WTC11 (cell line): ENCODE results near the gene CCDC57. TPM values are rescaled to one million over a fixed set of nuclear protein-coding genes. Genes with fewer than 3 reads are reported as not detected.

Source experiments
- ATAC-seq: fragments of 200-7000 bp; cut with Tn5 transposase; 2 replicates; pipeline ENCODE4 v1.10.0; 2021; ENCODE audit warnings: mild to moderate bottlenecking, moderate library complexity
- CTCF ChIA-PET: fragments of 300-600 bp; sonication (Branson Sonifier 250); formaldehyde crosslinking; loops from one replicate; lab custom pipeline; 2021; ENCODE audit warnings: antibody characterized with exemption; lab: Charles Lee
- POLR2A ChIA-PET: fragments of 350-600 bp; sonication (Branson Sonifier 250); formaldehyde crosslinking; loops from one replicate; lab custom pipeline; 2021; ENCODE audit warnings: antibody characterized with exemption; lab: Charles Lee
- DNase-seq: peaks from one replicate; pipeline ENCODE4 v3.0.0; 2021; ENCODE audit warnings: low spot score
- H3K27ac Mint-ChIP-seq: 2 replicates; pipeline ENCODE4 v1.8.0; 2021; ENCODE audit warnings: mixed read lengths
- H3K27me3 Mint-ChIP-seq: 2 replicates; pipeline ENCODE4 v1.8.0; 2021; ENCODE audit warnings: low read depth, mild to moderate bottlenecking, moderate library complexity, mixed read lengths
- H3K36me3 Mint-ChIP-seq: 2 replicates; pipeline ENCODE4 v1.8.0; 2021; ENCODE audit warnings: mixed read lengths
- H3K4me1 Mint-ChIP-seq: 2 replicates; pipeline ENCODE4 v1.8.0; 2022; ENCODE audit warnings: mixed read lengths
- H3K4me3 Mint-ChIP-seq: 2 replicates; pipeline ENCODE4 v1.8.0; 2021; ENCODE audit warnings: mild to moderate bottlenecking, moderate library complexity, mixed read lengths
- H3K9me3 Mint-ChIP-seq: 2 replicates; pipeline ENCODE4 v1.8.0; 2021; ENCODE audit warnings: mixed read lengths
- GRHL2 ChIP-seq: fragments of 250-450 bp; sonication (Bioruptor Pico); IDR thresholded peaks from 2 replicates; pipeline ENCODE4 v1.8.0; 2022; ENCODE audit warnings: mild to moderate bottlenecking, moderate library complexity; ENCODE audit not compliant: insufficient replicate concordance, severe bottlenecking
- IRF2 ChIP-seq: sonication (generic); formaldehyde crosslinking; IDR thresholded peaks from 2 replicates; pipeline ENCODE4 v1.8.0; 2022; ENCODE audit warnings: low read depth, missing genetic modification reagents, borderline replicate concordance
- KAT7 ChIP-seq: sonication (generic); formaldehyde crosslinking; IDR thresholded peaks from 2 replicates; pipeline ENCODE4 v1.8.1; 2023; ENCODE audit warnings: missing genetic modification reagents, mild to moderate bottlenecking, borderline replicate concordance
- NR3C1 ChIP-seq: sonication (generic); formaldehyde crosslinking; conservative IDR thresholded peaks from 2 replicates; pipeline ENCODE4 v1.8.1; 2023; ENCODE audit warnings: low read depth, mild to moderate bottlenecking, missing genetic modification reagents
- PRRX2 ChIP-seq: fragments of 250-450 bp; sonication (Bioruptor Pico); IDR thresholded peaks from 2 replicates; pipeline ENCODE4 v1.8.0; 2021; ENCODE audit warnings: mild to moderate bottlenecking
- SMAD3 ChIP-seq: sonication (generic); formaldehyde crosslinking; IDR thresholded peaks from 2 replicates; pipeline ENCODE4 v1.8.0; 2022; ENCODE audit warnings: missing genetic modification reagents, mild to moderate bottlenecking, borderline replicate concordance
- ZNF416 ChIP-seq: fragments of 250-450 bp; sonication (Bioruptor Pico); IDR thresholded peaks from 2 replicates; pipeline ENCODE4 v1.9.0; 2021; ENCODE audit warnings: mild to moderate bottlenecking, inconsistent platforms
- total RNA-seq: library from RNA; stranded (reverse); gene quantifications from 3 replicates; pipeline ENCODE4 v1.2.3, GENCODE V29; 2021
- TF ChIP-seq, protein P1 (sequence below): sonication (generic); formaldehyde crosslinking; IDR thresholded peaks from 2 replicates; pipeline ENCODE4 v1.8.1; 2023; ENCODE audit warnings: mild to moderate bottlenecking, missing genetic modification reagents, borderline replicate concordance
- TF ChIP-seq, protein P2 (sequence below): fragments of 250-450 bp; sonication (Bioruptor Pico); IDR thresholded peaks from 2 replicates; pipeline ENCODE4 v1.9.0; 2021; ENCODE audit warnings: moderate library complexity, mild to moderate bottlenecking, inconsistent platforms, borderline replicate concordance
- TF ChIP-seq, protein P3 (sequence below): sonication (generic); formaldehyde crosslinking; IDR thresholded peaks from 2 replicates; pipeline ENCODE4 v1.8.1; 2023; ENCODE audit warnings: mild to moderate bottlenecking, missing genetic modification reagents, moderate library complexity
- TF ChIP-seq, protein P4 (sequence below): sonication (generic); formaldehyde crosslinking; IDR thresholded peaks from 2 replicates; pipeline ENCODE4 v1.8.1; 2022; ENCODE audit warnings: mild to moderate bottlenecking, moderate library complexity, missing genetic modification reagents
- TF ChIP-seq, protein P5 (sequence below): sonication (generic); formaldehyde crosslinking; conservative IDR thresholded peaks from 2 replicates; pipeline ENCODE4 v1.8.1; 2023; ENCODE audit warnings: mild to moderate bottlenecking, low read depth, missing genetic modification reagents, moderate library complexity
- TF ChIP-seq, protein P6 (sequence below): sonication (generic); formaldehyde crosslinking; conservative IDR thresholded peaks from 2 replicates; pipeline ENCODE4 v1.8.1; 2022; ENCODE audit warnings: mild to moderate bottlenecking, missing genetic modification reagents
- TF ChIP-seq, protein P7 (sequence below): fragments of 250-450 bp; sonication (Bioruptor Pico); IDR thresholded peaks from 2 replicates; pipeline ENCODE4 v1.9.0; 2021; ENCODE audit warnings: mild to moderate bottlenecking
- TF ChIP-seq, protein P8 (sequence below): sonication (generic); formaldehyde crosslinking; IDR thresholded peaks from 2 replicates; pipeline ENCODE4 v1.8.0; 2022; ENCODE audit warnings: mild to moderate bottlenecking, missing genetic modification reagents

The CCDC57 gene
- total RNA-seq, 1 experiment from 2014 or later = 20.0 TPM

DNA sequence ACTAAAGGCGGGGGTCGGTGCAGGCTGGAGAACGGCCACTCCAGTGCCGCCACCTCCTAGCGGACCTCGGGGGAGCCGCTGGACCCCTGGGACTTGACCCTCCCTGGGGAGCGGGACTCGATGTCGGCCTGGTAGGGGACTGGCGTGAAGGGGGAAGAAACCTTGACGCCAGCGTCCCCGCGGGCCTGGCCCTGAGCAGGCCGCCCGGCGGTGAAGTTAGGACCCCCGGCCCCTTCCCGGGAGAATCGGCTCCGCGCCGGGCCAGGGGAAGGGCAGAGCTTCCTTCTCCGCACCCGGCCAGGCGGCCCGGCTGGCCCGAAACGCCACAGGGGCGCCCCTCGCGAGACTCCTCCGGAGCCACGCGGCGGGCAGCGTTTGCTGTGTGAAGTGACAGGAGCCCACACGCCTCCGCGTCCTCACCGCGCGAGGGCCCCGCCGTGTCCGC lies 147.4 kb downstream of the CCDC57 start (continued):
- TF ChIP-seq, protein P1, sequence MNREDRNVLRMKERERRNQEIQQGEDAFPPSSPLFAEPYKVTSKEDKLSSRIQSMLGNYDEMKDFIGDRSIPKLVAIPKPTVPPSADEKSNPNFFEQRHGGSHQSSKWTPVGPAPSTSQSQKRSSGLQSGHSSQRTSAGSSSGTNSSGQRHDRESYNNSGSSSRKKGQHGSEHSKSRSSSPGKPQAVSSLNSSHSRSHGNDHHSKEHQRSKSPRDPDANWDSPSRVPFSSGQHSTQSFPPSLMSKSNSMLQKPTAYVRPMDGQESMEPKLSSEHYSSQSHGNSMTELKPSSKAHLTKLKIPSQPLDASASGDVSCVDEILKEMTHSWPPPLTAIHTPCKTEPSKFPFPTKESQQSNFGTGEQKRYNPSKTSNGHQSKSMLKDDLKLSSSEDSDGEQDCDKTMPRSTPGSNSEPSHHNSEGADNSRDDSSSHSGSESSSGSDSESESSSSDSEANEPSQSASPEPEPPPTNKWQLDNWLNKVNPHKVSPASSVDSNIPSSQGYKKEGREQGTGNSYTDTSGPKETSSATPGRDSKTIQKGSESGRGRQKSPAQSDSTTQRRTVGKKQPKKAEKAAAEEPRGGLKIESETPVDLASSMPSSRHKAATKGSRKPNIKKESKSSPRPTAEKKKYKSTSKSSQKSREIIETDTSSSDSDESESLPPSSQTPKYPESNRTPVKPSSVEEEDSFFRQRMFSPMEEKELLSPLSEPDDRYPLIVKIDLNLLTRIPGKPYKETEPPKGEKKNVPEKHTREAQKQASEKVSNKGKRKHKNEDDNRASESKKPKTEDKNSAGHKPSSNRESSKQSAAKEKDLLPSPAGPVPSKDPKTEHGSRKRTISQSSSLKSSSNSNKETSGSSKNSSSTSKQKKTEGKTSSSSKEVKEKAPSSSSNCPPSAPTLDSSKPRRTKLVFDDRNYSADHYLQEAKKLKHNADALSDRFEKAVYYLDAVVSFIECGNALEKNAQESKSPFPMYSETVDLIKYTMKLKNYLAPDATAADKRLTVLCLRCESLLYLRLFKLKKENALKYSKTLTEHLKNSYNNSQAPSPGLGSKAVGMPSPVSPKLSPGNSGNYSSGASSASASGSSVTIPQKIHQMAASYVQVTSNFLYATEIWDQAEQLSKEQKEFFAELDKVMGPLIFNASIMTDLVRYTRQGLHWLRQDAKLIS = no peak
- TF ChIP-seq, protein P2, sequence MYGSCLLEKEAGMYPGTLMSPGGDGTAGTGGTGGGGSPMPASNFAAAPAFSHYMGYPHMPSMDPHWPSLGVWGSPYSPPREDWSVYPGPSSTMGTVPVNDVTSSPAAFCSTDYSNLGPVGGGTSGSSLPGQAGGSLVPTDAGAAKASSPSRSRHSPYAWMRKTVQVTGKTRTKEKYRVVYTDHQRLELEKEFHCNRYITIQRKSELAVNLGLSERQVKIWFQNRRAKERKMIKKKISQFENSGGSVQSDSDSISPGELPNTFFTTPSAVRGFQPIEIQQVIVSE = no peak
- TF ChIP-seq SMAD3 (CRISPR knock-in tag) = no peak

DNA sequence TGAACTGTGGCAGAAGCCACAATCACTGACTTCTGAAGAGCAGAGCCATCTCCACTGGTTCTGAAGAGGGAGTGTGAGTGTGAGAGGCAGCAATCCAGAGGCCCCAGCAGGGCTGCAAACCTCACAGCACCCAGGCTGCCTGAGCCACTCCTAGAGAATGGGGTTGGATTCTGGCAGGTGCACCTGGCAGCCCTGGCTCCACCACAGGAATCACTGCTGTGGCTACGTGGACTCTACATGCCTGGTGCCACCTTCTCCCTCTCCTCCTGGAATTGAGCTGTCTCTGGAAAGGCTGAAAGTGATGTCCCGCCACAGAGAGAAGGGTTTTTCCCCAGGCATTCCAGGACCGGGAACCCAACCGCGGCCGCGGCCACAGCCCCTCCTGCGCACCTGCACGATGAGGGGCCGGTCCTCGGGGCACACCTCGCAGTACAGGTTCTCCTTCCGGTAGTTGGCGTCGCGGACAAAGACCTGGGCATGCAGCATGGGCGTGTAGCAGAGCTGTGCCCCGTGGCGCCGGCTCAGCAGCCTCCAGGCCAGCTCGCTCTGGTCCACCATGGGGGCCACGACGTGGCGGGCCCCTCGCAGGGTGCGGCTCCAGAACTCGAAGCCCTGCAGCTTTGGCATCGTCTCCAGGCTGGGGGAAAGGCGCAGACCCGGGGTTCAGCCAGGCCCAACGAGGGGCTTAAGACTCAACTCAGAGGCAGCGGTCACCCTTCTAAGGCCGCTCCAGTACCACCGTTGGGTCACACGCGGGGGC lies 148.0 kb downstream of the CCDC57 start:
- Mint-ChIP-seq H3K27me3 (no peaks in the 10 kb centered on the region; the same call in 1 of the 2 replicates), H3K36me3 (peaks cover 3% of the 10 kb centered on the region; the same call in 1 of the 2 replicates), H3K4me1 (0 out of 2 replicates have a peak, but pooled peaks cover 2% of the 10 kb centered on the region), H3K9me3 (no peaks in the 10 kb centered on the region), H3K27ac (no peak overlapping the region), H3K4me3 (peak overlapping the region; percentile 67)
- ATAC-seq (no peak; the same call in 1 of the 2 replicates), DNase-seq (no peak)
- CTCF ChIA-PET = interaction anchor here (1.4 to 3.4 kb wide), 4 partner anchors 27 to 89 kb away, joined by 5 to 19 read pairs (median 8); partner anchors contain the start of gene DCXR
- POLR2A ChIA-PET = no interaction called here
- TF ChIP-seq ZNF416 (CRISPR knock-in tag) = no peak
- TF ChIP-seq NR3C1 = no peak
- no peak for TF ChIP-seq IRF2
- no peak for TF ChIP-seq KAT7 (CRISPR knock-in tag)
- TF ChIP-seq, protein P3, sequence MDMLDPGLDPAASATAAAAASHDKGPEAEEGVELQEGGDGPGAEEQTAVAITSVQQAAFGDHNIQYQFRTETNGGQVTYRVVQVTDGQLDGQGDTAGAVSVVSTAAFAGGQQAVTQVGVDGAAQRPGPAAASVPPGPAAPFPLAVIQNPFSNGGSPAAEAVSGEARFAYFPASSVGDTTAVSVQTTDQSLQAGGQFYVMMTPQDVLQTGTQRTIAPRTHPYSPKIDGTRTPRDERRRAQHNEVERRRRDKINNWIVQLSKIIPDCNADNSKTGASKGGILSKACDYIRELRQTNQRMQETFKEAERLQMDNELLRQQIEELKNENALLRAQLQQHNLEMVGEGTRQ (CRISPR knock-in tag) = no peak
- TF ChIP-seq, protein P4, sequence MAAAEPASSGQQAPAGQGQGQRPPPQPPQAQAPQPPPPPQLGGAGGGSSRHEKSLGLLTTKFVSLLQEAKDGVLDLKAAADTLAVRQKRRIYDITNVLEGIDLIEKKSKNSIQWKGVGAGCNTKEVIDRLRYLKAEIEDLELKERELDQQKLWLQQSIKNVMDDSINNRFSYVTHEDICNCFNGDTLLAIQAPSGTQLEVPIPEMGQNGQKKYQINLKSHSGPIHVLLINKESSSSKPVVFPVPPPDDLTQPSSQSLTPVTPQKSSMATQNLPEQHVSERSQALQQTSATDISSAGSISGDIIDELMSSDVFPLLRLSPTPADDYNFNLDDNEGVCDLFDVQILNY (CRISPR knock-in tag) = no peak
- no peak for TF ChIP-seq PRRX2 (CRISPR knock-in tag)
- no peak for TF ChIP-seq GRHL2 (CRISPR knock-in tag)
- TF ChIP-seq, protein P5, sequence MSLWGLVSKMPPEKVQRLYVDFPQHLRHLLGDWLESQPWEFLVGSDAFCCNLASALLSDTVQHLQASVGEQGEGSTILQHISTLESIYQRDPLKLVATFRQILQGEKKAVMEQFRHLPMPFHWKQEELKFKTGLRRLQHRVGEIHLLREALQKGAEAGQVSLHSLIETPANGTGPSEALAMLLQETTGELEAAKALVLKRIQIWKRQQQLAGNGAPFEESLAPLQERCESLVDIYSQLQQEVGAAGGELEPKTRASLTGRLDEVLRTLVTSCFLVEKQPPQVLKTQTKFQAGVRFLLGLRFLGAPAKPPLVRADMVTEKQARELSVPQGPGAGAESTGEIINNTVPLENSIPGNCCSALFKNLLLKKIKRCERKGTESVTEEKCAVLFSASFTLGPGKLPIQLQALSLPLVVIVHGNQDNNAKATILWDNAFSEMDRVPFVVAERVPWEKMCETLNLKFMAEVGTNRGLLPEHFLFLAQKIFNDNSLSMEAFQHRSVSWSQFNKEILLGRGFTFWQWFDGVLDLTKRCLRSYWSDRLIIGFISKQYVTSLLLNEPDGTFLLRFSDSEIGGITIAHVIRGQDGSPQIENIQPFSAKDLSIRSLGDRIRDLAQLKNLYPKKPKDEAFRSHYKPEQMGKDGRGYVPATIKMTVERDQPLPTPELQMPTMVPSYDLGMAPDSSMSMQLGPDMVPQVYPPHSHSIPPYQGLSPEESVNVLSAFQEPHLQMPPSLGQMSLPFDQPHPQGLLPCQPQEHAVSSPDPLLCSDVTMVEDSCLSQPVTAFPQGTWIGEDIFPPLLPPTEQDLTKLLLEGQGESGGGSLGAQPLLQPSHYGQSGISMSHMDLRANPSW (CRISPR knock-in tag) = no peak
- TF ChIP-seq, protein P6, sequence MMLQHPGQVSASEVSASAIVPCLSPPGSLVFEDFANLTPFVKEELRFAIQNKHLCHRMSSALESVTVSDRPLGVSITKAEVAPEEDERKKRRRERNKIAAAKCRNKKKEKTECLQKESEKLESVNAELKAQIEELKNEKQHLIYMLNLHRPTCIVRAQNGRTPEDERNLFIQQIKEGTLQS (CRISPR knock-in tag) = no peak
- TF ChIP-seq, protein P7, sequence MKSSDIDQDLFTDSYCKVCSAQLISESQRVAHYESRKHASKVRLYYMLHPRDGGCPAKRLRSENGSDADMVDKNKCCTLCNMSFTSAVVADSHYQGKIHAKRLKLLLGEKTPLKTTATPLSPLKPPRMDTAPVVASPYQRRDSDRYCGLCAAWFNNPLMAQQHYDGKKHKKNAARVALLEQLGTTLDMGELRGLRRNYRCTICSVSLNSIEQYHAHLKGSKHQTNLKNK = no peak
- TF ChIP-seq, protein P8, sequence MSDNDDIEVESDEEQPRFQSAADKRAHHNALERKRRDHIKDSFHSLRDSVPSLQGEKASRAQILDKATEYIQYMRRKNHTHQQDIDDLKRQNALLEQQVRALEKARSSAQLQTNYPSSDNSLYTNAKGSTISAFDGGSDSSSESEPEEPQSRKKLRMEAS = no peak
